ENCODE measurements around the gene PLXNA2.

The PLXNA2 gene

GRCh38 chr1:208085655-208086515 is 158.3 kb downstream of the PLXNA2 start:
- no peaks in the 10 kb centered on the region for H3K36me3 Mint-ChIP-seq (ENCODE audit: low read depth)
- H3K9me3 Mint-ChIP-seq = no peaks in the 10 kb centered on the region
- H3K4me3 Mint-ChIP-seq = peak overlapping the region; percentile 66
- peak overlapping the region; percentile 64 for H3K27ac Mint-ChIP-seq
- no peak for DNase-seq (ENCODE audit: low spot score)
- peaks cover 3% of the 10 kb centered on the region for H3K27me3 Mint-ChIP-seq (ENCODE audit: low read depth)
- peaks cover 17% of the 10 kb centered on the region for H3K4me1 Mint-ChIP-seq (ENCODE audit: low read depth)

DNA sequence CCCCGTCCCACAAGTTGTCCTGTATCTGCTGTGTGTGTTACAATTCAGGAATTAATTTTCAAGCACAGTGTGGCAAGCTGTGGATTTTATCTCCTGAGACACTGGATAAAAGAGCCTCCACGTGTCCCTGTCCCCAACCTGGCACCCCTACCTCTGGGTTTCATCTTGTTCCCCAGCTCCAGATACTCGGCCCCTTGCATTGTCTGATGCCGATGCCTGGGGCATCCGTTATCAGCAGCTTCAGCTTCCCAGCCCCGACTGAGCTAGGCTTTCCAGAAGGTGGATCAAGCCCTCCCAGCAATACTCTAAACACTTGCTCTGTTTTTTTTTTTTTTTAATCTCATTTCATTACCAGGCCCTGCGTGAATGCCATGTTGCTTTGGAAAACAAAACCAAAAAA is 159.4 kb downstream of the PLXNA2 start:
- Mint-ChIP-seq H3K27ac (no peak overlapping the region), H3K4me3 (no peak overlapping the region), H3K27me3 (ENCODE audit: low read depth) (peaks cover 3% of the 10 kb centered on the region), H3K9me3 (no peaks in the 10 kb centered on the region), H3K36me3 (ENCODE audit: low read depth) (no peaks in the 10 kb centered on the region), H3K4me1 (ENCODE audit: low read depth) (peaks cover 17% of the 10 kb centered on the region)
- DNase-seq (ENCODE audit: low spot score) = no peak

GRCh38 chr1:208084220-208084619 is 160.0 kb downstream of the PLXNA2 start:
- no peak for DNase-seq (ENCODE audit: low spot score)
- peaks cover 17% of the 10 kb centered on the region for H3K4me1 Mint-ChIP-seq (ENCODE audit: low read depth)
- H3K9me3 Mint-ChIP-seq = no peaks in the 10 kb centered on the region
- no peaks in the 10 kb centered on the region for H3K36me3 Mint-ChIP-seq (ENCODE audit: low read depth)
- H3K4me3 Mint-ChIP-seq = no peak overlapping the region
- H3K27me3 Mint-ChIP-seq (ENCODE audit: low read depth) = peaks cover 5% of the 10 kb centered on the region
- H3K27ac Mint-ChIP-seq = no peak overlapping the region

GRCh38 chr1:208083715-208084085 is 160.5 kb downstream of the PLXNA2 start:
- no peak for DNase-seq (ENCODE audit: low spot score)
- no peak overlapping the region for H3K27ac Mint-ChIP-seq
- no peak overlapping the region for H3K4me3 Mint-ChIP-seq
- peaks cover 8% of the 10 kb centered on the region for H3K27me3 Mint-ChIP-seq (ENCODE audit: low read depth)
- no peaks in the 10 kb centered on the region for H3K36me3 Mint-ChIP-seq (ENCODE audit: low read depth)
- peaks cover 17% of the 10 kb centered on the region for H3K4me1 Mint-ChIP-seq (ENCODE audit: low read depth)
- H3K9me3 Mint-ChIP-seq = no peaks in the 10 kb centered on the region

GRCh38 chr1:208083016-208083714 is 161.0 kb downstream of the PLXNA2 start:
- no peaks in the 10 kb centered on the region for H3K9me3 Mint-ChIP-seq
- peaks cover 17% of the 10 kb centered on the region for H3K4me1 Mint-ChIP-seq (ENCODE audit: low read depth)
- peaks cover 10% of the 10 kb centered on the region for H3K27me3 Mint-ChIP-seq (ENCODE audit: low read depth)
- no peak overlapping the region for H3K27ac Mint-ChIP-seq
- DNase-seq (ENCODE audit: low spot score) = no peak
- H3K4me3 Mint-ChIP-seq = no peak overlapping the region
- H3K36me3 Mint-ChIP-seq (ENCODE audit: low read depth) = no peaks in the 10 kb centered on the region

DNA sequence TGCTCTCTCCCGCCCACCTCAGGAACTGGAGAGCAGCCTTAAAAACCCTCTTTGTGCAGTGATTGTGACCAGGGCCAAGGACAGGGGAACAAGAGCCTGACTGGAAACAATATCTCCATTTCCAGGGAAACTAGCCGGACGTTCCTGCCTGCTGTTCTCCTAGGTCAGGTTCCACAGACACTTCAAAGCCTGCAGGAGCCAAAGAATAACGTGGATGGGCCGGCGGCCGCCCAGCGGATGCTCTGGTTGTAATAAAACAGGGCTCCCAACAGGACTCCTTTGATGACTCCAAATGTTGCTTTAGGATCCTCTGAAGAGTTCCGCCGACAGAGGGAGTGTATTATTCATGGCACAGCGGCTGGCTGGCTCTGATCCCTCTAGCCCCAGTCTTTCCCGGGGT is 162.2 kb downstream of the PLXNA2 start:
- Mint-ChIP-seq H3K9me3 (no peaks in the 10 kb centered on the region), H3K4me3 (no peak overlapping the region), H3K36me3 (ENCODE audit: low read depth) (no peaks in the 10 kb centered on the region), H3K27ac (no peak overlapping the region), H3K4me1 (ENCODE audit: low read depth) (peaks cover 14% of the 10 kb centered on the region), H3K27me3 (ENCODE audit: low read depth) (peaks cover 11% of the 10 kb centered on the region)
- DNase-seq (ENCODE audit: low spot score) = no peak

- no peak for DNase-seq (ENCODE audit: low spot score)
- Mint-ChIP-seq H3K36me3 (ENCODE audit: low read depth) (no peaks in the 10 kb centered on the region), H3K9me3 (no peaks in the 10 kb centered on the region), H3K4me3 (no peak overlapping the region), H3K27me3 (ENCODE audit: low read depth) (peaks cover 11% of the 10 kb centered on the region), H3K4me1 (ENCODE audit: low read depth) (peaks cover under 1% of the 10 kb centered on the region), H3K27ac (no peak overlapping the region)
Measured at GRCh38 chr1:208080396-208081286, 163.5 kb downstream of the PLXNA2 start.

DNA sequence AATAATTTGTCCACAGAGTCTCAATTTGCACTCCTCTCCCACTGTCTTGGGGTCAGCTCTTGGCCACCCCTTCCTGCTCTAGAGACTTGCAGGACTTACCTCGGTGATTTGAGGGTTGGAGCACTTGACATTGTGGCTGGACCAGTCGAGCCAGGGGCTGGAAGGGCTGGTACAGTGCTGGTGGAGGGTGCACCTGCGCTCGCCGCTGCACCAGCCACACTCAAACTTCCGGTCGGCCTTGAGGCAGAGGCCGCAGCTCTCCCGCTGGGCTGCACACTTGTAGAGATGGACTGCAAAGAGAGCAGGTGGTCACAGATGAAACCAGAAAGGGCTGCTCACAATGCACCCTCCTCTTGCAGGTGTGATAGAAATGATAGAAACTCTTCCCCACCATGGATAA is 165.0 kb downstream of the PLXNA2 start:
- H3K36me3 Mint-ChIP-seq (ENCODE audit: low read depth) = no peaks in the 10 kb centered on the region
- no peaks in the 10 kb centered on the region for H3K4me1 Mint-ChIP-seq (ENCODE audit: low read depth)
- no peak for DNase-seq (ENCODE audit: low spot score)
- no peaks in the 10 kb centered on the region for H3K9me3 Mint-ChIP-seq
- H3K27me3 Mint-ChIP-seq (ENCODE audit: low read depth) = peaks cover 11% of the 10 kb centered on the region
- H3K27ac Mint-ChIP-seq = no peak overlapping the region
- no peak overlapping the region for H3K4me3 Mint-ChIP-seq

- H3K4me3 Mint-ChIP-seq = no peak overlapping the region
- no peak overlapping the region for H3K27ac Mint-ChIP-seq
- H3K36me3 Mint-ChIP-seq (ENCODE audit: low read depth) = no peaks in the 10 kb centered on the region
- no peaks in the 10 kb centered on the region for H3K4me1 Mint-ChIP-seq (ENCODE audit: low read depth)
- peaks cover 11% of the 10 kb centered on the region for H3K27me3 Mint-ChIP-seq (ENCODE audit: low read depth)
- H3K9me3 Mint-ChIP-seq = no peaks in the 10 kb centered on the region
- DNase-seq (ENCODE audit: low spot score) = no peak
Measured at GRCh38 chr1:208078752-208079151, 165.4 kb downstream of the PLXNA2 start.

GRCh38 chr1:208077232-208078075 is 166.7 kb downstream of the PLXNA2 start:
- Mint-ChIP-seq H3K4me3 (no peak overlapping the region), H3K4me1 (ENCODE audit: low read depth) (no peaks in the 10 kb centered on the region), H3K9me3 (no peaks in the 10 kb centered on the region), H3K27me3 (ENCODE audit: low read depth) (peaks cover 10% of the 10 kb centered on the region), H3K36me3 (ENCODE audit: low read depth) (no peaks in the 10 kb centered on the region), H3K27ac (no peak overlapping the region)
- no peak for DNase-seq (ENCODE audit: low spot score)

- Mint-ChIP-seq H3K9me3 (no peaks in the 10 kb centered on the region), H3K27ac (no peak overlapping the region), H3K4me3 (no peak overlapping the region), H3K4me1 (ENCODE audit: low read depth) (no peaks in the 10 kb centered on the region), H3K36me3 (ENCODE audit: low read depth) (no peaks in the 10 kb centered on the region), H3K27me3 (ENCODE audit: low read depth) (peaks cover 10% of the 10 kb centered on the region)
- DNase-seq (ENCODE audit: low spot score) = no peak
Measured at GRCh38 chr1:208074353-208074752, 169.8 kb downstream of the PLXNA2 start.

- Mint-ChIP-seq H3K27ac (no peak overlapping the region), H3K4me3 (no peak overlapping the region), H3K4me1 (ENCODE audit: low read depth) (peaks cover 2% of the 10 kb centered on the region), H3K27me3 (ENCODE audit: low read depth) (peaks cover 6% of the 10 kb centered on the region), H3K9me3 (no peaks in the 10 kb centered on the region), H3K36me3 (ENCODE audit: low read depth) (no peaks in the 10 kb centered on the region)
- no peak for DNase-seq (ENCODE audit: low spot score)
Measured at GRCh38 chr1:208071435-208072031, 172.7 kb downstream of the PLXNA2 start.

GRCh38 chr1:208069908-208070307 is 174.3 kb downstream of the PLXNA2 start:
- peaks cover 6% of the 10 kb centered on the region for H3K27me3 Mint-ChIP-seq (ENCODE audit: low read depth)
- DNase-seq (ENCODE audit: low spot score) = no peak
- H3K9me3 Mint-ChIP-seq = no peaks in the 10 kb centered on the region
- no peaks in the 10 kb centered on the region for H3K36me3 Mint-ChIP-seq (ENCODE audit: low read depth)
- H3K27ac Mint-ChIP-seq = no peak overlapping the region
- peaks cover 2% of the 10 kb centered on the region for H3K4me1 Mint-ChIP-seq (ENCODE audit: low read depth)
- H3K4me3 Mint-ChIP-seq = no peak overlapping the region
